GM18498 (cell line): ENCODE measurements around the gene CCDC33.

Source experiments
- ATAC-seq: cut with Tn5 transposase; IDR thresholded peaks from one replicate; pipeline ENCODE4 v1.9.1; 2021; ENCODE audit warnings: mild to moderate bottlenecking, moderate library complexity; ENCODE audit not compliant: unreplicated experiment

Gene CCDC33

DNA sequence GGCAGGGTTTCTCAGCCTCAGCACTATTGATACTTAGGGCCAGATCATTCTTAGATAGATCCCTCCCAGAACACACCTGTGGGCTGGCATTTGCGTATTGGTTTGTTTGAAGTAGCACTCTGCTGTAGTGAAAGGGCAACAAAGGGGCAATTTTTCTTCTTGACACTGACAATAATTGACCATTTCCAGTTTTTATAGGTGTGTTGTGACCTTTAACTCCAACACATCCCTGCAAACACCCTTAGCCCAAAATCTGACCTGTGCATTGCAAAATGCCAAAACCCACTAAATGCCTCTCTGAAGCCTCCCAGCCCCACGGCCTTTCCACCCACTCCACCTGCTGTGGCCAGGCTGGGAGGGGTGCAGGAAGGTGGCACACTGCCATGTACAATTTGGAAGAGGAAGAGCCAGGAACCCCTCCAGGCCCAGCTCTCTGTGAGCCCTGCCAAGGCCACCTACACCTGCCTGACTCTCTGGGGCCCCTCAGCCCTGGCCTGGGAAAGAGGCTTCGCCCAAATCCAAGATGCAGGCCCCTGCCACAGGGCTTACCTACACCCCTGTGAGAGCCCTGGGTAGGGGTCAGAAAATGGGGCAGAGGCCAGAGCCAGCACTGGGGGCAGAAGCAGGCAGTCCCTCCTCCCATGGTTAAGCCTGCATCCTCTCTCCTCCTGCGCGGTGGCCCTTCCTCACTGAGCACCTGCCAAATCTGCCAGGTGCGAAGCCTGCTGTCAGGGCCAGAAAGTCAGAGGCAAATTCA is 140.9 kb downstream of the CCDC33 start:
- ATAC-seq = no peak

DNA sequence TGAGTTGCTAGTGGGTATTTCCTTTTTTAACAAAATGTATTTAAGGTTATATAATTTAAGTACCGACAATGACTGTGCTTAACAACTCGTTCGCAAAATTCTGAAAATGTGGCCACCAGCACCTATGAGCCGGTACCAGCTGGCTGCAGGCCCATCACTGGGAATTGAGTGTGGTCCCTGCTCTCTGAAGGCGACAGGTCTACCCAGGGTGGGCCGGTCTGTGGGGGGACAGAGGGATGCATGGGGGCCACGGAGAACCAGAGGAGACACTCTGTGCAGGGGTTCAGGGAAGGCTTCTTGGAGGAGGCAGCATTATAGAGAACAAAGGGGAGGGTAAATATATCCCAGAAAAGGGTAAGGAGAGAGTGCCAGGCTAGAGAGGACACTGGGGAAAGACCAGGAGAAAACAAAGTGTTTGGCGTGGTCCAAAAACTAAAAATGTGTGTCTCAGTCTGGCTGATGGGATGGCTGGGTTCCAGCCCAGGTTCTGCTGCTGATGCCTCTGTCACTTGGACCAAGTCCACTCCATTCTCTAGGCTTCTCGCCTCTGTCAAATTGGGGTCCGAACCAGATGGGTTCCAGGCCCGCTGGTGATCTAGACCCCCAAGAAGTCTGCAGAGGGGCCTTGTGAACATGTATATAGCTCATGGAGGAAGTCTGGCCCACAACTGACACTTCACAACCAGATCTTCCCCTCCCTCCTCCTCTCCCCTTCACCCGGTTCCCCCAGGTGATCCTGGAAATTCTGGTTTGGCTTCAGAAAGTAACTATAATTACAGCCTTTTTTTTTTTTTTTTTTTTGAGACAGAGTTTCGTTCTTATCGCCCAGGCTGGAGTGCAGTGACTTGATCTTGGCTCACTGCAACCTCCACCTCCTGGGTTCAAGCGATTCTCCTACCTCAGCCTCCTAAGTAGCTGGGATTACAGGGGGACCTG is 142.0 kb downstream of the CCDC33 start:
- ATAC-seq = no peak

DNA sequence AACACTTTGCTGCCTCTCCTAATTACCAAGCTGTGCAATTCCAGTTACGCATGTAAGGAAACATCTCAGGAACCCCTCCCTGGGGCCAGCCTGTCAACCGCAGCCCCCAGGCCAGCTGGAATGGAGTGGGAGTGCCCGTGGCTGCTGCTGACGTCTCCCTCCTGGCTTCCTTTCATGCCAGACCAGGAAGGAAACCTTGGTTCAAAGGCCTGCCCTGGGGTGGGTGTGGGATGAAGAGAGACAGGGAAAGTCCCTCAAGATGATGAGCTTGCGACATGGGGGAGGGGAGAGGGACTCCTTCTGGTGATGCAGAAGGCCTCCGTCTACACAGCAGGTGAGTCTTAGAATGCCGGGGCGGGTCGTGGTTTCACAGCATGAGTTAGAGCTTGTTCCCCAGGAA is 142.7 kb downstream of the CCDC33 start:
- ATAC-seq = no peak

GRCh38 chr15:74380361-74381189 is 144.4 kb downstream of the CCDC33 start:
- ATAC-seq = no peak

- no peak for ATAC-seq
Measured at GRCh38 chr15:74381190-74381453, 145.0 kb downstream of the CCDC33 start.

- no peak for ATAC-seq
Measured at GRCh38 chr15:74381481-74381880, 145.4 kb downstream of the CCDC33 start.

DNA sequence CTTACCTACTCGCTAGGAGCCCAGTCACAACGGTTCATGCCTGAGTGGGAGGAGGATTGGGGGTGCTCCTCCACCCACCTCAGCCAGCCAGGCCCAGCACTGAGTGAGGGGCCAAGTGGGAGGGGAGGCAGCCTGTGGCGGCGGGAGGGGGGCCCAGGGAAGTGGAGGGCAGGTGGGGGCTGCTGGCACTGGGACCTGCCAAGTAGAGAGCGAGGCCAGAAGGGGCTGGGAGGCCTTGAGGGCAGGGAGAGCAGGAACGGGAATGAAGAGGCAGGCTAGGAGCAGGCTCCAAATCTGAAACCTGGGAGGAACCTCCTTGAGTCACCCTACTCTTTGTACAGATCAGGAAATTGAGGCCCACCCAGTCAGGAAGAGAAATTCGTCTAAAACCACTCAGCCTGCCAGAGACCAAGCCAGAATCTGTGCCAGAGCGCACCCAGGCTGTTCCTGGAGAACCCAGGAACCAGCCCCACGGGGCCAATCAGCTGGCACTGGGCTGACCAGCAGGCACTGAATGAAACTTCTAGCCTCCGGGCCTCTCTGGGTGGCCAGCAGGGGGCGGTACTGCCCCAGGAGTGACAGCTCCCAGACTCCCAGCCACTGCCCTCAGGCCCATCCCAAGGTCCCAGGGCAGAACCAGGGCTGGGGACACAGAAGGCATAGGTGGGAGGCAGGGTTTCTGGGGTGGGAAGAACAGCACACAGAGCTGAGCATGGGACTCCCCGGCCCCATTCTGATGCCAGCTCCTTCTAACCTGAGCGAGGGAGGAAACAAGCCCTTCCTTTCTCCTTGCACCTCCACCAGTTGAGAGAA is 146.1 kb downstream of the CCDC33 start:
- ATAC-seq = no peak

DNA sequence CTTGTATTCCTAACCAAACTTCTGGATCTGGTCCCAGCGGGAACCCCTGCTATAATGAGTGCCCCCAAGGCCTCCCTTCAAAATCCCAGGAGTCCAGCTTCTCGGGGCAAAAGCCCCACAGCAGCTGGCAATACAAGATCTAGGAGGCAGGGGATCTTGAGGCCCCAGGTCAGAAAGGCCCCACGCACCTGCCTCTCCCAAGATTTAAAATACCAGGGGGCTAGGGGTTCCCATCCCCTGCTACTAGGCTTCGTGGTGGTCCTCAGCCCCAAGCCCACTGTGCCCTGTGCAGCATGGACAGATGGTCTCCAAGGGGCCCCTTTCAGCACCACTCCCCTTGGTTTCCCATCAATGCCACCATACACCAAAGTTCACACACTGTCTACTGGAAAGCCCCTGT is 147.2 kb downstream of the CCDC33 start:
- peak; percentile 3 for ATAC-seq

GRCh38 chr15:74383695-74384565 is 147.8 kb downstream of the CCDC33 start:
- ATAC-seq = peak; percentile 52

DNA sequence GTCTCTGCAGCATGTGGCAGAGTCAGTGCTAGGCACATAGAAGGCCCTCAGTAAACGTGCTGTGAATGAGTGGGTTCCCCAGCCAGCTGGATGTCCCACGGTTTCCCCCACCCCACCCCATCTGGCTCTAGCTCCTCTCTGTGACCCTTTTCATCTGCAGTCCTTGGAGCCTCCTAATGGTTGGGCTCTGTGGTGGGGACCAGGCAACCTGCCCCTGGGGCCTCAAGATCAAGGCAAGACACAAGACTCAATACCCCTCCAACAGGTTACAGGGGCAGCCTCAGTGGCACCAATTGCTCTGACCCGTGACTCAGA is 148.4 kb downstream of the CCDC33 start:
- no peak for ATAC-seq

DNA sequence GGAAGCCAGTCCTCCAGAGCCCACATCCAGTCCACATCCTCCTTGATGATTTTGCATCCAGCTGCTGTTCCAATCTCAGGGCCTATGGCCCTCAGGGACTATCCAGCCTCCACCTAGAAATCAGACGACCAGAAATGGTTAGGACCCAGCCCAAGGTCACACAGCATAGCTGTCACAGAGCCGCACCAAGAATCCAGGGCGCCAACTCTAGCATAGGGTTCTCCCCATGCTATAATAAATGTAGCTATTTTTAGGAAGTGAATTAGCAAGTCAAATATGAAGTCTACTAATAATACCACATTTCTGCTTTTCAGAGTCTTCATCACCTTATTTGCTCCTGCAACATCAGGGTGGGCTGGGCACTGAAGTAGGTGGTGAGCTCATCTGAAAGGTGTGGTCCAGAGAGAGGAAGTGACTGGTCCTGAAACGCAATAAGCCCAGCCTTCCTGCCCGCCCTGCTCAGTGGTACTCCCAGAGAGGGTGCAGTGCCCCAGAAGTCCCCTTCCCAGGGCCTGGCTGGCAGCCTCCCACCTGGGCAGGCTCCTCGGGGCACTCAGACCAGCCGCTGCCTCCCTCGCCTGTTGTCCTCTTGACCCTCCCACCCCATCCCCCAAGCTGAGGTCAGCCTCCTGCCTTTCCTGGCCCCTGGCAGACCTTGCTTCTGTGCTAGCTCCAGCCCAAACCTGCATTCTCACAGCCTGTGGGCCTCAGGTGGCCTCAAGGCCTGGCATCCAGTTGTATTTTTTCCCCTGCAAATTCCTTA is 148.9 kb downstream of the CCDC33 start:
- peak; percentile 69 for ATAC-seq

GRCh38 chr15:74385733-74386132 is 149.6 kb downstream of the CCDC33 start:
- no peak for ATAC-seq
